GM21381 (cell line): ENCODE results near the gene SAMD4B.
"Not testable (repeated sequence)": the region's sequence is repeated elsewhere in the genome, so short reads cannot be mapped to it uniquely, and the experiment has no call there.

Source experiments
- ATAC-seq: cut with Tn5 transposase; IDR thresholded peaks from one replicate; pipeline ENCODE4 v1.9.1; 2021; ENCODE audit warnings: mild to moderate bottlenecking, moderate library complexity; ENCODE audit not compliant: unreplicated experiment

Gene SAMD4B

DNA sequence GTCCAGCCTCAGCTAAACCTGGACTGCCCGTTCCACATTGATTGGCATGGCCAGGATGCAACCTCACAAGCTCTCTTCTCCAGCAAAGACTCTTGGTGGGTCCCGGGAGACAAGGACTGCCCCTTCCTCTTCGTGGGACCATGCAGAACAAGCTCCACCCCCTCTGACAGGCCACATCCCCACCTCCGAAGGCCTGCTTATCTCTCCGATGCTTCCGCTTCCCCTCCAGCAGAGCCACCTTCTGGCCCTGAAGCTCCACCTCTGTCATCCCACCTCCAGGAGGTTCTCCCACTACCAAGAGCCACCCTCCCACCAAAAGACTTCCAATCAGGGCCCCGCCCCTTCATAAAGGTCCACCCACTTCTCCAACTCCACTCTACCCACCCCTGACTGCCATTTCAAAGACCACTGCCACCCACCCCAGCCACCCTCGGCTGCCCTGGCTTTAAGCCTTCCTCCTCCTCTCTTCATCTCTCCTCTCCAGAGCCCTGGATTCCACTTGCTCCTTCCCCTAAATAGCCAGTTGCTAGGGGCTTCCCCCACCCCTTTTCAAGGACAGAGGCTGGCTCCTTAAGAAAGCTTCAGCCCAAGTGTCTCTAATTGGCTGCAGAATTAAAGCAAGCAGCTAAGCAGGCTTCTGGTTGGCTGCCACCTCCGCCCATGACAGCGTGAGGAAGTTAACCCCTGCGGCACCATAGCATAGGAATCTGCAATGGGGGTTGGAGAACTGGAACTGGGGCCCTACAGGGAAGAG is 31.5 kb upstream of the SAMD4B start:
- no peak for ATAC-seq

DNA sequence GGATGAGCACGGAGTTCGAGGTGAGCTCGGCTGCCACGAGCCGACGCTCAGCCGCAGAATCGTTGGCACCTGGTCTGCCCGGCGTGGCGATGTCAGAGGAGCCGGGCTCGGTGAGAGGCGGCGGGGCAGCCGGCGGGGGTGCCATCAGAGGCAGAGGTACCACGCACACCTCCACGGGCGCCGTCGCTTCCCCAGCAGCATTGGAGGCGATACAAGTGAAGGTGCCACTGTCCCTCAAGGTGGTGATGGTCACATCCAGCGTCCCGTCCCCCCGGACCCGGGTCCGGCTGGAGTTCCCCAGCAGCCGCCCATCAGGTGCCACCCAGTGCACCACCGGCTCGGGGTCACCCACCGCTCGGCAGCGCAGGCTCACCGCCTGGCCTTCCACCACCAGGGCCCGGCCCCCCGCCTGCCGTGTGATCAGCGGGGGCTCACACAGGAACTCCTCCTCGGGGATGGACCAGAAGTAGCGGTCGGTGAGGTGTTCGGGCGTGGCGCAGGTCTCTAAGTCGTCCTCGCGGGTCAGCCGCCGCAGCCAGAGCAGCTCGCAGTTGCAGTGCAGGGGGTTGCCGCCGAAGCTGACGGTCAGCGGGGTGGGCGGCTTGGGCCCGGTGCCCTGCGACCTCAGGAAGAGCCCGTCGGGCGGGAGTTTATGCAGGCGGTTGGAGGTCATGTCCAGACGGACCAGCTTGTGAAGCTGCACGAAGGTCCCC is 28.0 kb upstream of the SAMD4B start:
- ATAC-seq: no peak

DNA sequence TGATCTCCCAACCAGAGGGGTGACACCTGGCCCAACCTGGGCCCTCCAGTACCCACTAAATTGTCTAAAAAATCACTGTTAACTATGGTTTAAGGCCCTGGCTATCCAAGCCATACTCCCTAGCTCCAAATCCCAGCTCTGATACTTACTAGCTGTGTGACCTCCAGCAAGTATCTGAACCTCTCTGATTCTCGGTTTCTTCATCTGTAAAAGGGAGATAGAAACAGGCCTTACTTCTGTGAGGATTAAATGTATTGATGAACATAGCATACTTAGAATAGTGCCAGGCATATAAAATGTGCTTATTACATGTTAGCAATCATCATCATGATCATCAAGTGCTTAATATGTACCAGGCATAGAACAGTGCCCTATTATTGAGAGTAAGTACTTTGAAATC is 26.3 kb upstream of the SAMD4B start:
- no peak for ATAC-seq

GRCh38 chr19:39316627-39317321 is 25.4 kb upstream of the SAMD4B start:
- ATAC-seq: no peak

DNA sequence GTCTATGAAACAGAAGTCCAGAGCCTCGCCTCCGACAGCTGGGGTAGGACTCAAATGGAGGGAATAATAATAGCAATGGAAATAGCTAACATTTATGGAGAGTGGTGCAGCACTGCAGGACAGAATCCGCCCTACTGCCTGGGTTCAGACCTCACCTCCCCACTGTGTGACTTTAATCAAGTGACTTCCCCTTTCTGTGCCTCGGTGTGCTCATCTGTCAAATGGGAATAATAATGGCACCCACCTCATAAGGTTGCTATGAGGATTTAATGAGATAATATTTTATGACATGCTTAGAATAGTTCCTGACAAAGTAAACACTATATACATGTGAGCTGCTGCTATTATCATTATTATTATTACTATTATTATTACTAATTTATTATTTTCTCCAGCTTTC is 24.7 kb upstream of the SAMD4B start:
- ATAC-seq: no peak

GRCh38 chr19:39318071-39318470 is 24.1 kb upstream of the SAMD4B start:
- no peak for ATAC-seq

GRCh38 chr19:39318690-39319089 is 23.5 kb upstream of the SAMD4B start:
- no peak for ATAC-seq

GRCh38 chr19:39319098-39319891 is 22.9 kb upstream of the SAMD4B start:
- ATAC-seq: no peak

DNA sequence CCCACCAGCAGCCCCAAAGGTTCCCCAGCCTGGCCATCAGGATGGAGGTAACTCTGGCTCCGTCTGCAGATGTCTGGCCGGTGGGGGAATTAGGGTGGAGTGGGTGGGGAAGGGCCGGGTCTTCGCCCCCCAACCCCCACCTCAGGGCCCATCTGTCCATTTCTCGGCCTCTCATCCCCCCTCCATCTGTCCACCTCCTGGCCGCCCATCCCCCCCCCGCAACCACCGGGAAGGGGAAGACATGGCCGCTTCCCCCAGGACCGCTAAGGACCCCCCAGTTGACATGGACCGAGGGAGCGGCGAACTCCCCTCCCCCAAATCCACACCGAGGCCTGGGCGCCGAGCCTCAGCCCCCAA is 22.4 kb upstream of the SAMD4B start:
- ATAC-seq: no peak

GRCh38 chr19:39321117-39321831 is 20.9 kb upstream of the SAMD4B start:
- no peak for ATAC-seq

DNA sequence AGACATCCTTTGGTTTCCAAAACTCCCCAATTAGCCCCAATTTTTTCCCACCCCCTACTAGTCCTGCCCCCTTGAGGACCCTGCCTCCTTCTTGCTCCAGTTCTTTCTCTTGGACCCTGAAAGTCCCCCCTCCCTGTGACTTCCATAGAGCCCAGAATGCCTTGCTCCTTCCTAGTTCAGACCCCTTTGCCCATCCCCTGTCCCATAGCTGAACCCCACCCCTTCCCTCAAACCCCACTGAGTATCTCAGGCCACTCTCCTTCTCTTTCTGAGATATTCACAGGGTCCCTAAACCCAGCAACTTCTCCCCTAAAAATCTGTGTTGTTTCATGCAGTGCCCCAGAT is 20.4 kb upstream of the SAMD4B start:
- ATAC-seq: no peak

GRCh38 chr19:39324242-39324842 is 17.9 kb upstream of the SAMD4B start:
- ATAC-seq: no peak

DNA sequence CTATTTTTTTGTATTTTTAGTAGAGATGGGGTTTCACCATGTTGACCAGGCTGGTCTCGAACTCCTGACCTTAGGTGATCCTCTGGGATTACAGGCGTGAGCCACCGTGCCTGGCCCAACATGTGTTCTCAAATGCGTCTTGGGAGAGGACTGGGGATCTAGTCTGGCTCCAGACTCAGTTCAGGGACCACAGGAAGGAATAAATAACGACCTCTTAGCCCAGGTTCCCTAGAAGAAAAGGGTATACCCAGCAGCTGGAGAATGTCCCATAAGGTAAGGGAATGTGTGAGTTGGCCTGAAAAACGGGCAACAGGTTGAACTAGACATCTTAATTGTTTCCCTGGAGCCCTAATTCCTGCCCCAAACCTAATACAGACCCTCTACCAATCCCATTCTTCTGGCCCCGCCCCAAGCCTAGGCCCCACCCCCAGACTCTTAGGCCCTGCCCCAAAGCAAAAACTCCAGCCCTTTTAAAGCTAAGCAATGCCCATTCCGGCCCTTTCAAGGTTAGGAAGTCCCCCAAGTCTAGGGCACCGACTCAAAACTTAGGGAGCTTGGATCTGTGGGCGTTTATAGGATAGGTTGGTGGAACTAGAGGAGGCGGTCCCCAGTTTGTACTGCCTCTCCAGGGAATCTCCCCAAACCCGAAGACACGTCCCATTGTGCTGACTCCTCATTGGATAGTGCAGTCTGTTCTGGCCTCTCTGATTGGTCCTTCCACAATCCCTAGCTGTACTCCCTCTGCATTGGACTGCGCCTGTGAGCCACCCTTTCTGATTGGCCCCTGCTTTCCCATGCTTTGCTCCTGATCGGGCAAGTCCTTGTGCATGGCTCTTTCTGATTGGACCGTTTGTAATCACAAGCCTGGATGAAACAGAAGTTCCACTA is 16.2 kb upstream of the SAMD4B start:
- ATAC-seq: no peak

GRCh38 chr19:39327363-39328045 is 14.7 kb upstream of the SAMD4B start:
- ATAC-seq: no peak

GRCh38 chr19:39328046-39328705 is 14.0 kb upstream of the SAMD4B start:
- no peak for ATAC-seq

GRCh38 chr19:39329948-39330347 is 12.3 kb upstream of the SAMD4B start:
- no peak for ATAC-seq

DNA sequence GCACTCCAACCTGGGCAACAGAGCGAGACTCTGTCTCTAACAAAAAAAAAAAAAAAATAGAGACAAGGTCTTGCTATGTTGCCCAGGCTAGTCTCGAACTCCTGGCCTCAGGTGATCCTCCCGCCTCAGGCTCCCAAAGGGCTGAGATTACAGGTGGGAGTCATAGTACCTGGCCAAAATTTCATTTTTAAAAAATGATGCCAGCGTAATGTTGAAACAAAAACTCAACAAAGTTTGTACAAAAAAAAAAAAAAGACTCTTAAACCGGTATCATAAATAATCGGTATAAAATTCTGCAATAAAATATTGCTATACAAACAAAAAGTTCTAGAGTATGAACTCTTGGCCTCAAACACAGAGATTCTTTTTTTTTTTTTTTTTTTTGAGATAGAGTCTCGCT is 9.9 kb upstream of the SAMD4B start:
- ATAC-seq: no peak

DNA sequence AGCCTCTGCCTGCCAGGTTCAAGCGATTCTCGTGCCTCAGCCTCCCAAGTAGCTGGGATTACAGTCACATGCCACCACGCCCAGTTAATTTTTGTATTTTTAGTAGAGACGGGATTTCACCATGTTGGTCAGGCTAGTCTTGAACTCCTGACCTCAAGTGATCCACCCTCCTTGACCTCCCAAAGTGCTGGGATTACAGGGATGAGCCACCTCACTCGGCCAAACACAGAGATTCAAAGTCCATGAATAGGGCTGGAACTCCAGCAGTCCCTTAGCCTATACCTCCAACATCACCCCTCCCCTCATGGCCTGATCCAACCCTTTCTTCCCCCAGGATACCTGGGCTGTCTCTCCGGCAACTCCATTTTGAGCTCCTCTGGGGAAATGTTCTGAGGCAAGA is 9.5 kb upstream of the SAMD4B start:
- not testable (repeated sequence) for ATAC-seq
